GM19438 (cell line): ENCODE measurements around the gene RNASE13.

Experiments used
- ATAC-seq: cut with Tn5 transposase; IDR thresholded peaks from one replicate; pipeline ENCODE4 v1.9.1; 2021; ENCODE audit warnings: low read depth; ENCODE audit not compliant: unreplicated experiment

The RNASE13 gene, protein sequence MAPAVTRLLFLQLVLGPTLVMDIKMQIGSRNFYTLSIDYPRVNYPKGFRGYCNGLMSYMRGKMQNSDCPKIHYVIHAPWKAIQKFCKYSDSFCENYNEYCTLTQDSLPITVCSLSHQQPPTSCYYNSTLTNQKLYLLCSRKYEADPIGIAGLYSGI

DNA sequence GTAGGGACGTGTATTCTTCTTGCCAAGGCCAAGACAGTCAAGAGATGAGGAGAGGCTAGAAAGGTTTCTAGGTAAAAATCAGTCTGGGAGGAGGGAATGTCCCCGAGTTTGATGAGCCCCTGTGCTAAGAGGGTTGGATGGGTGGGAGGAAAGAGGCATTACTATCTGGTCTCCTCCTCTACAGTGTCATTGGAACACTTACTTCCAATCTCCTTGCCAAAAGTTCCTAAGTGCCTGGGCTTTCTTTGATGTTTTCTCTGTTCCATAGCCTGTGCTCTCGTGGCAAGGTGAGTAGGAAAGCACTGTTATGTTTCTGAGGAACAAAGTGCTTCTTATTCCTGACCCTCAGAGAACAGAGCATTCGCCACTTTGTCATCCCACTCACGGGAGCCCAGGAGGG lies at the start of gene RNASE13:
Gene RNASE13 (minus strand): TSS at position 101 of the 400 bp plus-strand sequence. CDS start 519 bp downstream, outside the sequence.
- ATAC-seq: no peak

- no peak for ATAC-seq
These were observed 49.8 kb upstream of the RNASE13 start for GRCh38 chr14:21084396-21084795.

DNA sequence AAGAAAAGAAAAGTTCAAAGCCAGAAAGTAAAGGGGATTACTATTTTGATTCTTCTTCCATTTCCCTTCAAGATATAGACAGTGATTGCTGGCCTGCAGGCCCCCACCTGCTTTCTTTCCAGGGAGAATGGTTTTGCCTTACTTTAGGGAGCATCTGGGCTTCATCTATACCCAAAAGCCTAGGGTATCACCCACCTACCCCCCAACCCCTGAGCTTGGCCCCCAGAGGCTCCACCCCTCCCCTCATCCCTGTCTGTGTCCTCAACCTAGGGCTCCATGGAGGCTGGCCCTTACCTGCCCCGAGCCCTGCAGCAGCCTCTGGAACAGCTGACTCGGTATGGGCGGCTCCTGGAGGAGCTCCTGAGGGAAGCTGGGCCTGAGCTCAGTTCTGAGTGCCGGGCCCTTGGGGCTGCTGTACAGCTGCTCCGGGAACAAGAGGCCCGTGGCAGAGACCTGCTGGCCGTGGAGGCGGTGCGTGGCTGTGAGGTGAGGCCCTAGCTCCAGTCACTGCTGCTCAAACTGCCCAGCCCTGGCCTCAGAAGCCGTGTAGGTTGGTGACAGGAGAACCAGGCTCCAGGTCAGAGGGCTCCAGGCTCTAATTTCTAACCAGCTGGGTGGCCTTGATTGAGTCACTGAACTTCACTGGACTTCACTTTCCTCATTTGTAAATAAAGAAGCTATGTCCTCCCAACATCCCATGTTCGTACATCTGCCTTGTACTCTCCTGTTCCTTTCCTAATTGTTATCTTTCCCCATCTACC lies 49.1 kb upstream of the RNASE13 start:
- no peak for ATAC-seq

DNA sequence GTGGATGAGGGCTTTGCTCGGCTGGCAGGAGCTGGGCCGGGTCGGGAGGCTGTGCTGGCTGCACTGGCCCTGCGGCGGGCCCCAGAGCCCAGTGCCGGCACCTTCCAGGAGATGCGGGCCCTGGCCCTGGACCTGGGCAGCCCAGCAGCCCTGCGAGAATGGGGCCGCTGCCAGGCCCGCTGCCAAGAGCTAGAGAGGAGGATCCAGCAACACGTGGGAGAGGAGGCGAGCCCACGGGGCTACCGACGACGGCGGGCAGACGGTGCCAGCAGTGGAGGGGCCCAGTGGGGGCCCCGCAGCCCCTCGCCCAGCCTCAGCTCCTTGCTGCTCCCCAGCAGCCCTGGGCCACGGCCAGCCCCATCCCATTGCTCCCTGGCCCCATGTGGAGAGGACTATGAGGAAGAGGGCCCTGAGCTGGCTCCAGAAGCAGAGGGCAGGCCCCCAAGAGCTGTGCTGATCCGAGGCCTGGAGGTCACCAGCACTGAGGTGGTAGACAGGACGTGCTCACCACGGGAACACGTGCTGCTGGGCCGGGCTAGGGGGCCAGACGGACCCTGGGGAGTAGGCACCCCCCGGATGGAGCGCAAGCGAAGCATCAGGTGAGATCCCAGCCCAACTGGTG lies 47.0 kb upstream of the RNASE13 start:
- ATAC-seq: no peak

- ATAC-seq: no peak
These were observed 44.1 kb upstream of the RNASE13 start for GRCh38 chr14:21078726-21079125.

GRCh38 chr14:21078287-21078686 lies 43.7 kb upstream of the RNASE13 start:
- no peak for ATAC-seq

DNA sequence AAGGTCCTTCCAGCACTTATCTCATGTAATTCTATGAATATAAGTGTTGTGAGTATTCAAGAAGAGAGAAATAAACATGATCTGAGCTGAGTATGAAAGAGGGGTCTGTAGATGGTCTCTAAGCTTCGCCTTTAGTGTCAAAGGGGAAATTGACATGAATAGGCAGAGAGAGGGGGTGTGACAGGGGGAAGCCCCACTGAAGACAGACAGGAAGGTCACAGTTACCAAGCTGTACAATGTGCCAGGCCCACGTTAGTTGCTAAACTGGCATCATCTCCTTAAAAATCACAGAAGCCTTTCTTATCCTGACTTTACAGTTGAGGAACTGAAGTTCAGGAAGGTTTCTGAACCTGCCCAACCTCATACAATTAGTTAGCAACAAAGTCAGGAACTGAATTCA lies 43.1 kb upstream of the RNASE13 start:
- ATAC-seq: no peak

GRCh38 chr14:21075719-21076437 lies 41.3 kb upstream of the RNASE13 start:
- no peak for ATAC-seq

- no peak for ATAC-seq
These were observed 40.0 kb upstream of the RNASE13 start for GRCh38 chr14:21074398-21075272.

DNA sequence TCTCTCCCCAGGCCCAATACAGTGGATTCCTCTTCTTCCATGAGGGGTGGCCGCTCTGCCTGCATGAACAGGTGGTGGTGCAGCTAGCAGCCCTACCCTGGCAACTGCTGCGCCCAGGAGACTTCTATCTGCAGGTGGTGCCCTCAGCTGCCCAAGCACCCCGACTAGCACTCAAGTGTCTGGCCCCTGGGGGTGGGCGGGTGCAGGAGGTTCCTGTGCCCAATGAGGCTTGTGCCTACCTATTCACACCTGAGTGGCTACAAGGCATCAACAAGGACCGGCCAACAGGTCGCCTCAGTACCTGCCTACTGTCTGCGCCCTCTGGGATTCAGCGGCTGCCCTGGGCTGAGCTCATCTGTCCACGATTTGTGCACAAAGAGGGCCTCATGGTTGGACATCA lies 39.3 kb upstream of the RNASE13 start:
- no peak for ATAC-seq

- ATAC-seq: no peak
These were observed 38.3 kb upstream of the RNASE13 start for GRCh38 chr14:21072781-21073339.

DNA sequence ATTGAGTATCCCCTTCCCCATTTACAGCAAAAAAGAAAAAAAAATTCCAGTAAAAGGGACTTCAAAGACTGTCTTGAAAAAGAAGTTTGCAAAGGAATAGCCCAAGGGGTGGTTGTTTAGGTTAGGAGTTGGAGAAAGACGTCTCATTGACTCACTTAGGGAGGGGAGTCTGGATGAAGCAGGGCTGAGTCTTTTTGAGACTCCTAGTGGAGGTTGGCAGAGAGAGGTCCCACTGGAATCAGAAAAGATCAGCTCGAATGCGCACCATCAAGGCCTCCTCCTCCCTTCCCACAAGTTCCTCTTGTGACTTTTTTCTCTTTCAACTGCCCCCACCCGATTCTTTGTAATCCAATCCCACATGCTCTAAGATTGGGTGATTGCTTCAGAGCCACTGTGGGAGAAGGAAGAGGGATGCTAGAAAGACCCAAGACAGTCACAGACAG lies 37.4 kb upstream of the RNASE13 start:
- no peak for ATAC-seq

DNA sequence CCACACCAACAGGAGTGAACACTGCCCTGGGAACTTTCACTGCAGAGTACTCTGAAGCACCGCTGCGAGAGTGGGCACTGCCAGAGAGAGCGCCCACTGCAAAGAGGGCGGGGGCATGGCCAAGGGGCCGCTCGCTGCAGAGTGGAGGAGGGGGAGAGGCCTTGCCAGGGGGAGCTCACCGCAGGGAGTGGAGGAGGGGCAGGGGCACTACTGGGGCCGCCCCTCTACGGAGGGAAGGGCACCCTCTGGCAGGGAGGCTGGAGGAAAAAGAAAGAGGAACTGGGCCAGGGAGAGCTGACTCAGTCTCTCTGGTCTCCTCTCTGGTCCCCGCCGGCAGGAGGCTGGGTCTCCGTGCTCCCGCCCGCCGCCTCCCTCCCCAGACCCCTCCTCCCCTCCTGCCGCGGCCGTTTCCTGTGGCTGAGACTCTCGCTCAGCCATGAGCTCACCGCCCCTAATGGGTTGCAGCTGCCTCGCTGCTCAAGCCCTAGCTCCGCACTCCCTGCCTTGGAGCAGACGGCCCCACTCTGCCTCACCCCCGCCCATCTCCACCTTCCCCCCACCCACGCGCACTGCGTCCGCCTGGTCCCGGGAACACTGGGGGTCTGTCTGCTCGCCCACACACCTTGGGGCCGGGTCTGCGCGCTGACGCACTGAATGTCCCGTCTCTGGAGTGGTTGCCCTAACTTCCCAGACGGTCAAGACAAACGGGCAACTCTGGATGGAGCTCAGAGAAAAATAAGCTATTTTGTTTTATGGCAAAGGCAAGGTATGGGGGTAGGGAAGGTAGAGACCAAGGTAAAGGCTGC lies 36.8 kb upstream of the RNASE13 start:
- ATAC-seq: peak; percentile 66

DNA sequence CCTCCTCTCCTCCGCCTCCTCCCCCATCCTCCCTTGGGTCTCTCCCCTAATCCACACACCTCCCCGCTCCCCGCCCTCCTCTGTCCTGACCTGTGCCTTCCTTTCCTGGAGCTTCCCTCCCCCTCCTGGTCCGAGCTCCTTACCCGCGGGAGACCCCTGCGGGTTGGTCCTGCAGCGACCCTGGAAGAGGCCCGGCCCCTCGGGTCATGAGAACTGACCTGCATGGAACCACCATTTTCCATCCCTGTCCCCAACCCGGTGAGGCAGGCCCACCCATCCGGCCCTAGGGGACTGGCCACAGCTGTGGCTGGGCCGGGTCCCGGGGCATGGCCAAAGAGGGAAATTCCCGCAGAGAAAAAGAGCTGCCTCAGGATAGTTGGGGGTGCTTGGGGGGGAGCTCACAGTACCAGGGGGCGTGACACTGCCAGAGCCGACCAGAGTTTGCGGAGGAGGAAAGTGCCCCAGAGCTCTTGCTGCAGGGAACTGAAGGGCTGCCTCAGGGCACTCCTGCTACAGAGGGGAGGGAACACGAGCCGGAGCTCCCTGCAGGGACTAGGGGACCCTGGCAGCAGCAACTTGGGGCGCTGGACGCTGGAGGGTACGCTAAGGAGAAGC lies 36.1 kb upstream of the RNASE13 start:
- ATAC-seq: peak; percentile 5

- peak; percentile 19 for ATAC-seq
These were observed 35.5 kb upstream of the RNASE13 start, which contains the start of gene ARHGEF40 for GRCh38 chr14:21070083-21070609. ARHGEF40 (plus strand) TSS chr14:21070304; CDS start chr14:21070397, 93 bp downstream.

- ATAC-seq: no peak
These were observed 34.9 kb upstream of the RNASE13 start for GRCh38 chr14:21069388-21070082.

GRCh38 chr14:21068521-21069387 lies 34.1 kb upstream of the RNASE13 start:
- ATAC-seq: no peak
